Testis (tissue), 2 donors: Measurements from ENCODE around the gene ANKLE1.

Experiments used
- CTCF ChIP-seq, 3 experiments: fragments of 450-650 bp in 2 of 3; fragments of 200-600 bp in 1 of 3; sonication (generic) in 1 of 3; IDR thresholded peaks; one replicate each; pipeline ENCODE4 v1.5.1; 2016 to 2019; ENCODE audit warnings: antibody characterized with exemption in 3 of 3, mild to moderate bottlenecking in 2 of 3, moderate library complexity in 1 of 3
- POLR2A ChIP-seq: fragments of 450-650 bp; IDR thresholded peaks from one replicate; pipeline ENCODE4 v1.6.1; 2017; ENCODE audit warnings: antibody characterized with exemption, mild to moderate bottlenecking, moderate library complexity

GRCh38 chr19:17236811-17237543 lies 44.7 kb upstream of the ANKLE1 start:
- TF ChIP-seq CTCF (IDR thresholded peaks at IDR 0.05) (no peak), POLR2A (no peak)
